Psoas muscle (tissue), 8 donors: ENCODE results near the gene RIMS3. TPM values are rescaled to one million over a fixed set of nuclear protein-coding genes. Genes with fewer than 3 reads are reported as not detected.

ENCODE experiments used
- ATAC-seq, 4 donors: fragments of 200-7000 bp; cut with Tn5 transposase; one replicate each; pipeline ENCODE4 v1.9.1; 2020; ENCODE audit warnings: moderate library complexity in 3 of 4, mild to moderate bottlenecking in 2 of 4
- DNase-seq, 2 donors: peaks; one replicate each; pipeline ENCODE4 v3.0.0-alpha.2; 2020
- H3K27ac ChIP-seq: fragments of 200-600 bp; one replicate; pipeline ENCODE4 v1.8.0; 2022
- H3K27me3 ChIP-seq, 3 donors: fragments of 200-600 bp in 1 of 3; one replicate each; pipeline versions ENCODE4 v1.6.1 to v1.8.0; 2013 to 2022; ENCODE audit warnings: low read length in 2 of 3, mild to moderate bottlenecking in 2 of 3, moderate library complexity in 1 of 3; ENCODE audit not compliant: insufficient read depth in 3 of 3
- H3K36me3 ChIP-seq, 2 donors: fragments of 200-600 bp in 1 of 2; one replicate each; pipeline versions ENCODE4 v1.6.1 to v1.8.0; 2013 to 2022; ENCODE audit warnings: low read depth in 1 of 2, mild to moderate bottlenecking in 1 of 2, moderate library complexity in 1 of 2; ENCODE audit not compliant: insufficient read depth in 1 of 2
- H3K4me1 ChIP-seq: fragments of 200-600 bp; one replicate; pipeline ENCODE4 v1.8.0; 2022
- H3K4me3 ChIP-seq: fragments of 200-600 bp; one replicate; pipeline ENCODE4 v1.8.0; 2022; ENCODE audit warnings: mild to moderate bottlenecking
- H3K9me3 ChIP-seq: fragments of 200-600 bp; one replicate; pipeline ENCODE4 v1.8.0; 2022
- WGBS, 3 donors: extraction: QIAGEN DNeasy Blood & Tissue Kit; methylation state at CpG; one replicate each; pipeline versions ENCODE4 v1.1.6 to v1.1.7; 2013; 5-methylcytosine and 5-hydroxymethylcytosine counted together
- intact Hi-C, 2 donors: fragments of 100-400 bp; cut with DNase I; formaldehyde crosslinking; loops; one replicate each; pipeline versions ENCODE4 v1.11.0 to v1.14.2; 2022
- polyA plus RNA-seq, 3 donors: library from polyadenylated mRNA; stranded (reverse); fragments of 200-250 nt; gene quantifications; one replicate each; pipeline ENCODE4 v1.2.3, GENCODE V29; 2013
- total RNA-seq, 4 donors: library from RNA; stranded (reverse); fragmentation: NEBNext Ultra II Directional in 2 of 4; extraction: Animal tissue kit (Norgen Biotek cat#: 25700) in 2 of 4; gene quantifications; one replicate each; pipeline versions ENCODE4 v1.2.1 to v1.2.4, GENCODE V29; 2021 to 2023
- TF ChIP-seq, protein P1 (sequence below): fragments of 200-600 bp; IDR thresholded peaks from one replicate; pipeline ENCODE4 v1.8.0; 2022; ENCODE audit warnings: antibody characterized with exemption
- donor health status: healthy with polysubstance abuse.
- donor health status: DM: no; HTN: no; CAD: no; lungs with moderate emphysema.
- donor health status: Bipolar disorder and iron deficiency.
- donor health status: healthy.
- donor health status: DM: yes; HTN: yes; CAD: no.
- donor health status: DM: no; HTN: no; CAD: no.
- donor health status: DM: no; HTN: no; CAD: no.
- donor health status: DM: yes; HTN: yes; CAD: no.

Gene RIMS3
- total and polyA plus RNA-seq, 7 donors: 0.07 to 0.42 (median 0.31) TPM

DNA sequence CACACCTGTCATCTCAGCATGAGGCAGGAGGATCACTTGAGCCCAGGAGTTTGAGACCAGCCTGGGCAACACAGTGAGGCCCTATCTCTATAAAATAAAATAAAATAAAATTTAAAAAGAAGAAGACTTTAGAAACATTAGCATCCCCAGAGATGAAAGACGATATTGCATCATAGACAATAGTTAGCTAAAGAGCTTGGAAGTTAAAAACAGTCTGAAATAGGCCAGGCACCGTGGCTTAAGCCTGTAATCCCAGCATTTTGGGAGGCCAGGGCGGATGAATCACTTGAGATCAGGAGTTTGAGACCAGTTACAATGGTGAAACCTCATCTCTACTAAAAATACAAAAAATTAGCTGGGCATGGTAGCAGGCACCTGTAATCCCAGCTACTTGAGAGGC is 59.3 kb downstream of the RIMS3 start:
- 58 to 77% (median 71%) methylated on average over 3 of the region's 3 CpGs for WGBS, 3 donors
- ATAC-seq (no peak), DNase-seq (no peak)
- Histone ChIP-seq H3K4me3 (no peak overlapping the region), H3K27me3 (no peaks in the 10 kb centered on the region), H3K27ac (no peak overlapping the region), H3K4me1 (no peaks in the 10 kb centered on the region), H3K9me3 (no peaks in the 10 kb centered on the region), H3K36me3 (no peaks in the 10 kb centered on the region)
- TF ChIP-seq, protein P1, sequence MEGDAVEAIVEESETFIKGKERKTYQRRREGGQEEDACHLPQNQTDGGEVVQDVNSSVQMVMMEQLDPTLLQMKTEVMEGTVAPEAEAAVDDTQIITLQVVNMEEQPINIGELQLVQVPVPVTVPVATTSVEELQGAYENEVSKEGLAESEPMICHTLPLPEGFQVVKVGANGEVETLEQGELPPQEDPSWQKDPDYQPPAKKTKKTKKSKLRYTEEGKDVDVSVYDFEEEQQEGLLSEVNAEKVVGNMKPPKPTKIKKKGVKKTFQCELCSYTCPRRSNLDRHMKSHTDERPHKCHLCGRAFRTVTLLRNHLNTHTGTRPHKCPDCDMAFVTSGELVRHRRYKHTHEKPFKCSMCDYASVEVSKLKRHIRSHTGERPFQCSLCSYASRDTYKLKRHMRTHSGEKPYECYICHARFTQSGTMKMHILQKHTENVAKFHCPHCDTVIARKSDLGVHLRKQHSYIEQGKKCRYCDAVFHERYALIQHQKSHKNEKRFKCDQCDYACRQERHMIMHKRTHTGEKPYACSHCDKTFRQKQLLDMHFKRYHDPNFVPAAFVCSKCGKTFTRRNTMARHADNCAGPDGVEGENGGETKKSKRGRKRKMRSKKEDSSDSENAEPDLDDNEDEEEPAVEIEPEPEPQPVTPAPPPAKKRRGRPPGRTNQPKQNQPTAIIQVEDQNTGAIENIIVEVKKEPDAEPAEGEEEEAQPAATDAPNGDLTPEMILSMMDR: no peak
- intact Hi-C loops: no loop called here

DNA sequence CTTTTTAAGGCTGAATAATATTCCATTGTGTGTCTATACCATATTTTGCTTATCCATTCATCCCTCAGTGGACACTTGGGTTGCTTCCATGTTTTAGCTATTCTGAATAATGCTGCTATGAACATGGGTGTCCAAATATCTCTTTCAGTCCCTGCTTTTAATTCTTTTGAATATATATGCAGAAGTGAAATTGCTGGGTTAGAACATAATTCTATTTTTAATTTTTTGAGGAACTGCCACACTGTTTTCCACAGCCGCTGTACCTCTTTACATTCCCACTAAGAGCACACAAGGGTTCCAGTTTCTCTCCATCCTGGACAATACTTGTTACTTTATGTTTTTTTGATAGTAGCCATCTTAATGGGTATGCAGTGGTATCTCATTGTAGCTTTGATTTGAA is 65.6 kb downstream of the RIMS3 start:
- WGBS, 3 donors: 87 to 94% (median 93%) methylated on average over 1 of the region's 1 CpG
- H3K36me3 ChIP-seq: no peaks in the 10 kb centered on the region
- no peaks in the 10 kb centered on the region for H3K27me3 ChIP-seq
- no peak for DNase-seq
- no peak overlapping the region for H3K4me3 ChIP-seq
- H3K9me3 ChIP-seq: no peaks in the 10 kb centered on the region
- intact Hi-C loops: no loop called here
- H3K27ac ChIP-seq: no peak overlapping the region
- H3K4me1 ChIP-seq: no peaks in the 10 kb centered on the region
- TF ChIP-seq, protein P1: no peak
- ATAC-seq: no peak

DNA sequence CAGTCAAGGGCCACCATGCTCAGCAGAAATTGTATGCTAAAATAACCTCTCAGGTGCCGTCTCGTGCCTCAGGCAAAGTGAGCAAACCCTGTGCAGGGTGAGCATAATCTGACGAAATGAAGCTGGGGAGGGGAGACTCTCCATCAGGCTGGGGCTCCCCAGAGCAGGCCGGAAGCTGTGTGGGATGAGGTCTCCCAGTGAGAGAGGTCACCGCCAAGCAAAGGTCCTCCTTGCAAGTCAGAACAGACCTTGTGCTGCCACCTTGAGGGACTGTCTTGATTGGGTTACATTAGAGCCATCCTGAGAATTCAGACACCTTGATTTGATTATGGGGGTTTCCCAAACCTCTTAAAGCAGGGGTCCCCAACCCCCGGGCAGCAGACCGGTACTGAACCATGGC is 69.9 kb downstream of the RIMS3 start:
- intact Hi-C loops: no loop called here
- TF ChIP-seq, protein P1: no peak
- Histone ChIP-seq H3K27ac (no peak overlapping the region), H3K36me3 (no peaks in the 10 kb centered on the region), H3K9me3 (no peaks in the 10 kb centered on the region), H3K27me3 (no peaks in the 10 kb centered on the region), H3K4me1 (peaks cover 5% of the 10 kb centered on the region), H3K4me3 (no peak overlapping the region)
- 83 to 92% (median 91%) methylated on average over 7 of the region's 7 CpGs for WGBS, 3 donors
- DNase-seq (no peak), ATAC-seq (no peak)

DNA sequence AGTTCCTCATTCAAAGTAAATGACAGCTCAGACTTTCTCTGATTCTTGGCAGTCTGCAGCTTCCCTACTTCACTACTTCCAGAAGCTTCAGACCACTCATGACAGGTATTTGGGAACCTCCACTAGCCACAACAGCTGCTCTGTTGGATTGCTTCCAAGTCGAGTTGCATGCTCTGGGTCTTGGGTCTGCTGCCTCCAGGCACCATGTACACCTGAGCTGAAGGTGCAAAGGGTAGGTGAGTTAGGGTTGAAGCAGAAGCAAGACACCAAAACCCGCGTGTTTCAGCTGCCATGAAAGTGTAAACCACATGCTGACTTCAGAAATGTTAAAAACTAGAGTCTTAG is 71.3 kb downstream of the RIMS3 start:
- Histone ChIP-seq H3K27ac (no peak overlapping the region), H3K9me3 (no peaks in the 10 kb centered on the region), H3K36me3 (no peaks in the 10 kb centered on the region), H3K4me1 (peaks cover 5% of the 10 kb centered on the region), H3K27me3 (no peaks in the 10 kb centered on the region), H3K4me3 (no peak overlapping the region)
- 48 to 58% (median 57%) methylated on average over 3 of the region's 3 CpGs for WGBS, 3 donors
- intact Hi-C loops: no loop called here
- TF ChIP-seq, protein P1: no peak
- ATAC-seq (no peak), DNase-seq (no peak)

DNA sequence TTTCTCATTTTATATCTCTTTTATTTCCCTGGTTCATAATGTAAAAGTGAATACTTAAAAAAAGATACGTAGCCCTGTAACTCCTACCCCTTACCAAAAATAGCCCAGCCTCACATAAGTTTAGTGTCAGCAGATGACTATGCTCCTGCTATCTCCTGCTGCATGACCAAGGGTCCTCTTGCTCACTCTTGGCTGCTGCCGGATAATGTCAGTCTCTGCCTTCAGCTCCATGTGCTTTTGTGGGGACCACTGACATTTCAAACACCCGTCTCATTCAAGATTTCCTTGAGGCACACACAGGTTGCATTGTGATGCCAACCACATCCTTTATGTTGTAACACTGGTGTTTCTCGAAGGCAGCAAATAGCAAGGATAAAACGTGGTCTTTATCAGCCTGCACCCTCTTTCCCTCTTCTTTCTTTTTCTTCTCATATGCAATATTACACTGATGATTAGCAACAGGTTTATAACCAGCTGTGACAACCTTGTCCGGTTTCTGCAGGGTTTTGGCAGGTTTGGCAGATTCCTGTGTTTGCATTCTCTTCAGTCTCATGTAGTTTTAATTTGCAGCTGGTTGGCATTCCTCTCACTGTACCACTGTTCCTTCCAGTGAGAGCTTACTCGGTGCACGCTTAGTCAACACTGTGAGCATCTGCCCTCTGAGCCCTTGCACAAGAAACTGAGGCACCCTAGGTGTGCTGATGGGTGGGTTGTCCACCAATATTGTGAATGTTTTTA is 71.9 kb downstream of the RIMS3 start:
- H3K27ac ChIP-seq: no peak overlapping the region
- H3K36me3 ChIP-seq: no peaks in the 10 kb centered on the region
- ATAC-seq: no peak
- WGBS, 3 donors: 26 to 42% (median 30%) methylated on average over 8 of the region's 8 CpGs
- no peak overlapping the region for H3K4me3 ChIP-seq
- no peaks in the 10 kb centered on the region for H3K27me3 ChIP-seq
- TF ChIP-seq, protein P1: no peak
- intact Hi-C loops: no loop called here
- H3K9me3 ChIP-seq: no peaks in the 10 kb centered on the region
- peaks cover 5% of the 10 kb centered on the region for H3K4me1 ChIP-seq
- no peak for DNase-seq
